Memory B cell (primary cell): Measurements from ENCODE around the gene HPCAL4.

Source experiments
- ATAC-seq: fragments of 150-1000 bp; cut with Tn5 transposase; 2 replicates; pipeline ENCODE4 v1.10.0; 2021; ENCODE audit warnings: low read depth, mild to moderate bottlenecking, moderate library complexity
- DNase-seq, 2 donors: peaks; one replicate each; pipeline ENCODE4 v3.0.0; 2022; ENCODE audit warnings: low spot score in 2 of 2
- H3K27ac Mint-ChIP-seq: one replicate; pipeline ENCODE4 v1.8.0; 2022; ENCODE audit warnings: mild to moderate bottlenecking, moderate library complexity, mixed read lengths
- H3K27me3 Mint-ChIP-seq: one replicate; pipeline ENCODE4 v1.8.0; 2022; ENCODE audit warnings: mixed read lengths
- H3K36me3 Mint-ChIP-seq: one replicate; pipeline ENCODE4 v1.8.0; 2022; ENCODE audit warnings: mild to moderate bottlenecking, mixed read lengths
- H3K4me1 Mint-ChIP-seq: one replicate; pipeline ENCODE4 v1.8.0; 2022; ENCODE audit warnings: mixed read lengths
- H3K4me3 Mint-ChIP-seq: one replicate; pipeline ENCODE4 v1.8.0; 2022; ENCODE audit warnings: mild to moderate bottlenecking, moderate library complexity, mixed read lengths
- H3K9me3 Mint-ChIP-seq: one replicate; pipeline ENCODE4 v1.8.0; 2022; ENCODE audit warnings: mixed read lengths

HPCAL4 gene

DNA sequence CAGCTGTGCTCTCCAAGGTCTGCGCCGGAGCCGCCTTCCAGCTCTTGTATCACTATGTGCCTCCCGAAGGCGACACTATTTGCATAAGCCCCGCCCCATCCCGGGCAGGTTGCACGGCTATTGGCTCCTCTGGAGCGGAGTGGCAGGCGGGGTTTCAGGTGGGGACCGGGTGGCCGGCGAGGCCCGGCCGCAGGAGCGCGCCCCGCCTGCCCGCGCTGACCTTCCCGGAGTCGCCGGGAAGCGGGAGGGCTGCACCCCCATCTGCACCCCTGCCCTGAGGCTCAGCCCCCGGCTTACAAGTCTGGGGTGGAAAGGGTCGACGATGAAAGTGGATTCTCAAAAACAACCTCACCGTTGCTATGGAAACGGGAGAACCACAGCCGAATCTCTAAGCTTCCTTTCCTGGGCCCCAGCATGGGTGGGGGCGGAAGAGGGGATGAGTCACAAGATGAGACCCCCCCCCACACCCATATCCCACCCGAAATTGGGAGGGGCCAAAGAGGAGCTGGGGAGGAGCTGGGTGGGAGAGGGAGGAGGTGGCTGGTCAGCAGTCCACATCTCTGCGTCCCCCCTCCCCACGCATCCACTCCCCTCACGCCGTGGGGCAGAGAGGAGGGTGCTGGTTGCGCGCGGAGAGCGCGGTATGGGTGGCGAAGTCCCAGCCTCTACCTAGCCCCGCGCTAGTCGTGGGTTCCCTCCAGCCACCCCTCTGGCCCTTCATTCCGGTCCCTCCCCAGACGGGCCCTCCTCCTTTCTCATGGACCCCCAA, at the start of gene HPCAL4:
Gene HPCAL4 (minus strand): TSS at position 51 of the 769 bp plus-strand sequence. CDS start 6,830 bp downstream, outside the sequence.
- H3K27me3 Mint-ChIP-seq: peaks cover 30% of the 10 kb centered on the region

DNA sequence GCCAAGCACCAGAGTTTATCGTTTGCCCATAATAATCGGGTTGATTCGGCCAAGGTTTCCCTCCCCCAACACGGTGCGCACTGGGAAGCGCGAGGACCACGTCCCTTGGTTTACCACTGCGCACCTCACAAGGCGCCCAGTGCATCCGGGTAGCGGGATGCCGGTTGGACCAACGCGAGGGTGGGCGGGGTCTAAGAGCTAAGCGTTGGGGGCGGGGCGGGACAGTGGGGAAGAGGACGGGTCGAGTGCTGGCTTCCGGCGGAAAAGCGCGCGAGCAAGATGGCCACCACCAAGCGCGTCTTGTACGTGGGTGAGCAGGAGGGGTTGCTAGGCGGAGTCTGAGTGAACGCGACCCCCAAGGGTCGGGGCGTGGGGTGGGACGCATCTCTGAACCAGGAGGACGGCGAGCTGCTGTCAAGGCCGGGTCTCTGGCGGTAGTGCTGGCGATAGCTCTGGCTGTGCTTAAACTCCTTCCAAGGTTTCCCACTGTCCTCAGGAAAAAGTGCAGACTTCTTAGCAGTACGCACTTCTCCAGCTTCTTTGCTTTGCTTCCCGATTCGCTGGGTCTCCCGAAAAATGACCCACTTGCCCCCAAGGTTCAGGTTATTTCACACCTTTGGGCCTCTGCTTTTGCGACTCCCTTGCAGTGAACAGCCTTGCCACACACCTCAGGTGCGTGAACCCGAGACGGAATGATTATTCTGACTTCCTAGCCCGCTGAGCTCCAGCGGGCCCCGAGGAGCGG, 47.6 kb upstream of the HPCAL4 start, which contains the start of gene PPIE:
Gene PPIE (plus strand): TSS at position 261 of the 745 bp plus-strand sequence. CDS start 19 bp downstream, at position 280.
- Mint-ChIP-seq H3K27me3 (peaks cover 13% of the 10 kb centered on the region), H3K36me3 (peaks cover 18% of the 10 kb centered on the region), H3K4me1 (peaks cover 13% of the 10 kb centered on the region), H3K4me3 (peak within 1 kb of the TSS; percentile 93), H3K9me3 (peaks cover 2% of the 10 kb centered on the region), H3K27ac (peak within 1 kb of the TSS; percentile 94)
- ATAC-seq (peak; percentile 98), DNase-seq (peak; percentile 74 to 83)

More for the DNA sequence above, at the start of gene HPCAL4:
- H3K4me3 Mint-ChIP-seq: peak within 1 kb of the TSS; percentile 77
- peak within 1 kb of the TSS; percentile 59 for H3K27ac Mint-ChIP-seq
- peaks cover 10% of the 10 kb centered on the region for H3K4me1 Mint-ChIP-seq
- peak; percentile 86 for ATAC-seq
- no peaks in the 10 kb centered on the region for H3K36me3 Mint-ChIP-seq
- H3K9me3 Mint-ChIP-seq: no peaks in the 10 kb centered on the region
- DNase-seq: peak; percentile 65 to 68

DNA sequence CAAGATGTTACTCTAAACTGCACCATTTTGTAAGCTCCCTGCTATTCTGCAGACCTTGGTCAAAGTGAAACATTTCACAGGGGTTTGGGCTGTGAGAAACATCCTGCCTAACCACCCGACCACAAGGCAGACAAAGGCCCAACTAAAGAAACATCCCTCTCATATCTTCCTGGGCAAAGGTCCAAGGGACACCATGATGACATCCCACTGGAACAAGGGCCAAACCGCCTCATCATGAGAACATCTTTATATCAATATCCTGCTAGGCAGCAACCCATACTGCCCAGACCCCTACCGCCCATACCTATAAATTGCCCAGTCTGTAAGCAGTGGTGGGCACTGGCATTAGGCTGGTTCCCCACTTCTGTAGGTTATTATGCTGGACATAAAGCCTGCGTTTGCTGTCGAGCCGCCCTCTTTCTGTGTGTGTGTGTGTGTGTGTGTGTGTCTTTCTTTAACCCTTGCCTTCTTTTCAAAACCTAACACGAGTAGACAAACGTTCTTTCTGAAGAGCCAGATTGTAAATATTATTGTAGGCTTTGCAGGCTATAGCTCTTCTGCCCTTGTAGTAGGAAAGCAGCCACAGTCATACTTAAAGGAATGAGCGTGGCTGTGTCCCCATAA, 46.4 kb upstream of the HPCAL4 start:
- no peak for ATAC-seq
- no peak for DNase-seq
- H3K27me3 Mint-ChIP-seq: peaks cover 13% of the 10 kb centered on the region
- peaks cover 2% of the 10 kb centered on the region for H3K9me3 Mint-ChIP-seq
- peaks cover 13% of the 10 kb centered on the region for H3K36me3 Mint-ChIP-seq
- H3K27ac Mint-ChIP-seq: no peak overlapping the region
- peaks cover 13% of the 10 kb centered on the region for H3K4me1 Mint-ChIP-seq
- no peak overlapping the region for H3K4me3 Mint-ChIP-seq

DNA sequence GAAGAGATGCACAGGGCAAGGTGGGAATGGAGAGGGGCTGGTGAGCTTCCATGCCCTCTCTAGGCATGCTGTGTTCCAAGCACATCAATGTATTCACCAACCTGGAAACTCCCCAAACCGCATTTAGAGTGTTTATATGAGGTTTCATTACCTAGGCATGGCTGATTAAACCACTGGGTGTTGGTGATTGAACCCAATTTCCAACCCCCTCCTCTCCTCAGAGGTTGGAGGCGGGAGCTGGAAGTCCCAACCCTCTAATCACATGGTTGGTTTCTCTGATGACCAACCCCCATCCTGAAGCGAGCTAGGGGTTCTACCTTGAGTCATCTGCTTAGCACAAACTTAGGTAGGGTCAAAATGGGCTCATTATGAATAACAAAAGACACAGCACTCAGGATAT, 44.5 kb upstream of the HPCAL4 start:
- Mint-ChIP-seq H3K4me3 (no peak overlapping the region), H3K9me3 (peaks cover 2% of the 10 kb centered on the region), H3K27ac (no peak overlapping the region), H3K4me1 (peaks cover 13% of the 10 kb centered on the region), H3K27me3 (peaks cover 15% of the 10 kb centered on the region), H3K36me3 (peaks cover 2% of the 10 kb centered on the region)
- DNase-seq: no peak
- ATAC-seq: no peak

DNA sequence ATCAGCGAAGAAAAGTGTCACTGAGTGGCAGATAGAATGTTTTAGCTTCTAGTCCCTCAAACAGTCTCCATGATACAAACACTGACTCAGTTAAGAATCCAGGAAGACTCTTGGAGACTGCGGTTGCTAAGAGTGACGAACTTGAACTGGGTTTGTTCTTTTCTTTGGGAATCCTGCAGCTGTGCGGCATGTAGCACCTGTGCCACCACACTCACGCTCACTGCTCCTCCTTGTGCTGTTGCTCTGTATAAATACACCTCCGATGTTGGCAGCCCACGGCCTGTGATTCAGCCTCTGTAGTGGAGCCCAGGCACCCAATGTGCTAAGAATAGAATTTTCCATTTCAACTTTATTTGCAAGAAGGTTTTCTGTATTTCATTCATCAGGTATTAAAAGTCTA, 41.9 kb upstream of the HPCAL4 start:
- Mint-ChIP-seq H3K9me3 (peaks cover 2% of the 10 kb centered on the region), H3K27me3 (peaks cover 19% of the 10 kb centered on the region), H3K4me1 (peaks cover under 1% of the 10 kb centered on the region), H3K27ac (no peak overlapping the region), H3K4me3 (no peak overlapping the region), H3K36me3 (no peaks in the 10 kb centered on the region)
- ATAC-seq (no peak), DNase-seq (no peak)

DNA sequence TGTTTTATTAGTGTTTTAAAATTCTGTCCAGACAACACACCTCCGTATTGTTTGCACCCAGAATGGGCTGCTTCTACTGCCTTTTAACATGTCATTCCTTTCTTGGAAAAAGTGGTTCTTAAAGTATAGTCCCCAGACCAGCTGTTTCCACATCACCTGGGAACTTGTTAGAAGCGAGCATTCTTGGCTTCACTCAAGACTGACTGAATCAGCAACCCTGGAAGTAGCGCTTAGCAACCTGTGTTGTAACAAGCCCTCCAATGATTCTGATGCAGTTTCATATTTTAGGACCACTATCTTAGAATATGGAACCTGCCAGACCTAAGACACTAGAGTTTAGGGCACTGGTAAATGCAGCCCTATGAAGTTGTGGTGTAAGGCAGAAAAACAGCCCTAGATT, 41.5 kb upstream of the HPCAL4 start:
- H3K27me3 Mint-ChIP-seq: peaks cover 21% of the 10 kb centered on the region
- H3K4me1 Mint-ChIP-seq: peaks cover 5% of the 10 kb centered on the region
- peaks cover 2% of the 10 kb centered on the region for H3K9me3 Mint-ChIP-seq
- no peak overlapping the region for H3K4me3 Mint-ChIP-seq
- DNase-seq: no peak
- no peak overlapping the region for H3K27ac Mint-ChIP-seq
- H3K36me3 Mint-ChIP-seq: no peaks in the 10 kb centered on the region
- no peak for ATAC-seq

DNA sequence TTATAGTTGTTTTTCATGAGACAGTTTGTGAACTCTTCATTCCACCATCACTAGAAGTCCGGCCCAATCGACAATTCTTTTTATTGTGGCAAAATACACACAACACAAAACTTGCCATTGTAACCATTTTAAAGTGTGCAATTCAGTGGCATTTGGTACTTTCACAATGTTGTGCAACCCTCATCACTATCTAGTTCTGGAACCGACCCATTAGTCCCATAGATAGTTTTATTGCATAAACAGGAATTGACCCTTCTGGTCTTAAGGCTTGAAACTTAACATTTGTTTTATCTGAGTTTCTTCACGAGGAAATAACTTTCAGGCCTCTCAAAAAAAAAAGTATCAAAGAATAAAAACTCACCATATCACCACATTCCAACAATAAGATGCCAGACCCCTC, 38.6 kb upstream of the HPCAL4 start:
- no peak for ATAC-seq
- no peak for DNase-seq
- H3K27ac Mint-ChIP-seq: no peak overlapping the region
- peaks cover 6% of the 10 kb centered on the region for H3K4me1 Mint-ChIP-seq
- no peak overlapping the region for H3K4me3 Mint-ChIP-seq
- H3K9me3 Mint-ChIP-seq: no peaks in the 10 kb centered on the region
- peaks cover 16% of the 10 kb centered on the region for H3K27me3 Mint-ChIP-seq
- H3K36me3 Mint-ChIP-seq: no peaks in the 10 kb centered on the region

DNA sequence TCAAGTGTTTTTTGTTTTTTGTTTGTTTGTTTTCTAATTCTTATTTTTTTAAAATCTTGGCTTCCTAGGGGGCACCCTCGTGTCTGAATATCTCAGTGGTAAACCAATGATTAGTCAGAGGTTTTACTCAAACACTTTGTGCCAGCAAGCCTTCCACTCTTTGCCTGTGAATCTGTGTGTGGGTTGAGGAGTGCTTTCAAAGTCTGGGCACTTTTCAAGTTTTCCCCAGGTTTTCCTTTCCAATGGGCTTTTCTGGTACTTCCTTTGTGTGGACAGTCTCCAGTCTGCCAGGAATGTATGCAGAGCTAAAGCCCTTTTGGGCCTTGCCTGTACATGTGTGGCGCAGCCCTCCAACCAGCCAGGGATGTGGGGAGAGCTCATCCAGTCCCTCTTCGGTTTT, 37.8 kb upstream of the HPCAL4 start:
- Mint-ChIP-seq H3K4me3 (peak overlapping the region; percentile 68), H3K4me1 (peaks cover 6% of the 10 kb centered on the region), H3K9me3 (no peaks in the 10 kb centered on the region), H3K36me3 (no peaks in the 10 kb centered on the region), H3K27ac (no peak overlapping the region), H3K27me3 (peaks cover 13% of the 10 kb centered on the region)
- DNase-seq (no peak), ATAC-seq (no peak)

DNA sequence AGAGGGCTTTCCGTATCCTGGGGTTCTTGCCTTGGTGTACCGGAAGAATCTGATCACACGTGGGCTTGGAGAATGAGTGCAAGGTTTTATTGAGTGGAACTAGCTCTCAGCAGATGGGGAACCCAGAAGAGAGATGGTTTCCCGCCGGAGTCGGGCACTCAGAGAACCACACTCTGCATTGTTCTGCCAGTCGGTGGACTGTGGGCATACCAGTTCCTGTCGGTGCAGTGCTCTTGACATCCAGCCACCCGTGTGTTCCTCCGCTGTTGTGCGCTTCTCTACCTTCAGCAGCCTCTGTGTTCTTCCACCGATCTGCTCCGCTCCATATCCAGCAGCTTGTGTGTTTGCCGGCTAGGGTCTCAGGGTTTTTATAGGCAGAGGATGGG, 36.7 kb upstream of the HPCAL4 start:
- no peaks in the 10 kb centered on the region for H3K9me3 Mint-ChIP-seq
- H3K27ac Mint-ChIP-seq: peak overlapping the region; percentile 38
- peak overlapping the region; percentile 85 for H3K4me3 Mint-ChIP-seq
- peaks cover 12% of the 10 kb centered on the region for H3K27me3 Mint-ChIP-seq
- H3K4me1 Mint-ChIP-seq: peaks cover 6% of the 10 kb centered on the region
- ATAC-seq (peak; percentile 80), DNase-seq (no peak)
- H3K36me3 Mint-ChIP-seq: no peaks in the 10 kb centered on the region

DNA sequence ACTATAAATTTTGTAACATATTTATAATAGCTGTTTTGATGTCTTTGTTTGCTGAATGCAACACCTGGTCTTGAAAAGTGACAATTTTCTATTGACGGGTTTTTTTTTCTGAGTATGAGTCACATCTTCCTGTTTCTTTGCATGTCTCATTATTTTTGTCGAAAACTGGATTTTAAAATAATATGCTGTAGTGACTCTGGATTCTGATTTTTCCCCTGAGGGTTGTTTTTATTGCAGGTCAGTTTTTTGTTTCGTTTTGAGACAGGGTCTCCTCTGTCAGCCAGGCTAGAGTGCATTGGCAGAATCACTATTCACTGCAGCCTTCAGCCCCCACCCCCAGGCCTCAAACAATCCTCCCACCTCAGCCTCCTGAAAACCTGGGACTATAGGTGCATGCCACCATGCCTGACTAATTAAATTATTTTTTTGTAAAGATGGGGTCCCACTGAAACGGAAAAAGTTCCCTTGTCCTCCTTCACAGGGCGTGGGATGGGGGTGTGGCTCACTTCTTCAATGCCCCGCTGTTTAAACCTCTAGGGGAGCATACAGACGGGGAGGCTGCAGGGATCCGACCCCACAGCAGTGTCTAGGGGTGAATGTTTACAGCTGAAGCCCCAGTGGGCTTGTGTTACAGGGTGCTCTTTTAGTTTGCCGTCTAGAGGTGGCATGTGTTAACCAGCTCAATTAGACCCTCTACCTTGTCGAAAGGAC, 36.1 kb upstream of the HPCAL4 start:
- Mint-ChIP-seq H3K27me3 (peaks cover 12% of the 10 kb centered on the region), H3K27ac (no peak overlapping the region), H3K9me3 (no peaks in the 10 kb centered on the region), H3K4me1 (peaks cover 6% of the 10 kb centered on the region), H3K36me3 (no peaks in the 10 kb centered on the region), H3K4me3 (peak overlapping the region; percentile 85)
- no peak for DNase-seq
- ATAC-seq: peak; percentile 21

DNA sequence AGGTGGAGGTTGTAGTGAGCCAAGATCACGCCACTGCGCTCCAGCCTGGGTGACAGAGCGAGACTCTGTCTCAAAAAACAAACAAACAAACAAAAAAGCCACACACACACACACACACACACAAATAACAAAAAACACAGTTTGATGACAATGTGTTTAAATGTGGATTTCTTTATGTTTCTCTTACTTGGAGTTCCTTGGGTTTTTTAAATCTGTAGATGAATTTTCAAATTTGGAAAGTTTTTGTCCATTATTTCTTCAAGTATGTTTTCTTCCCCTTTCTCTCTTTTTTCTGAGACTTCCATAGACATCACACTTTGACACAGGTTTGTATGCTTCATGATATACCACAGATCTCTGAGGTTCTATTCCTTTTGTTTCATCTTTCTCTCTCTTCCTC, 35.4 kb upstream of the HPCAL4 start:
- H3K4me1 Mint-ChIP-seq: peaks cover 6% of the 10 kb centered on the region
- no peaks in the 10 kb centered on the region for H3K36me3 Mint-ChIP-seq
- DNase-seq: no peak
- H3K9me3 Mint-ChIP-seq: no peaks in the 10 kb centered on the region
- H3K27ac Mint-ChIP-seq: no peak overlapping the region
- peaks cover 11% of the 10 kb centered on the region for H3K27me3 Mint-ChIP-seq
- H3K4me3 Mint-ChIP-seq: no peak overlapping the region
- ATAC-seq: no peak

DNA sequence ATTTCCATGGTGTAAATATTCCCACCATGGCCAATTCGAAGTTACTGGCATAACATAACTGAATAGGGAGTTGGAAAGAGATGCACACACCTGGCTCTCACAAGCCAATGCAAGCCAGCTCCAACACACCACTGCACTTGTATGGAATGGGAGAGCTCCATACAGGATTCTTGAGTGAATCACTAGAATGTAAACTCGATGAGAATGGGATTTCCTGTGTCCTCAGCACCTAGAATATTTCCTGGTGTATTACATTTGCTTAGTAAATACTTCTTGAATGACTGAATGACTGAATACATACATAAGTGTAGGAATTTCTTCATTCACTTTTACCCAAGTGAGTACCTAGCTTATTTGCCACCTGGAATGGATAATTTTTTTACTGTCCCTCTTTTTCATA, 31.3 kb upstream of the HPCAL4 start:
- Mint-ChIP-seq H3K27ac (no peak overlapping the region), H3K27me3 (peaks cover 11% of the 10 kb centered on the region), H3K9me3 (no peaks in the 10 kb centered on the region), H3K4me3 (no peak overlapping the region), H3K4me1 (peaks cover 2% of the 10 kb centered on the region), H3K36me3 (no peaks in the 10 kb centered on the region)
- DNase-seq (no peak), ATAC-seq (no peak)

DNA sequence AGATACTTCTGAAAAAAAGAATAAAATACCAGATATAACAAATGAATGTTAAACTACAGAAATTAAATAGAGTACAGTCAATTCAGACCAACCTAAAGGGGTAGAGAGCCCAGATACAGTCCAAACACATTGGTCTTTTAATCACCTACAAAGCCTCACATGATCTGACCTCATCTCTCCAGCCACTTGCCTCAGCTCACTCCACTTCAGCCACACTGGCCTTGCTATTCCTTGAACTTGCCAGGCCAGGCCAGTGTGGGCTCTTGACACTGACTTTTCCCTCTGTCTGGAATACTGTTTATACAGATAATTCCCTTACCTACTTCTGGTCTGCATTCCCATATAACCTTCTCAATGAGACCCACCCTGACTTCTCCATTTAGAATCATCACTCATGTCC, 30.4 kb upstream of the HPCAL4 start:
- Mint-ChIP-seq H3K4me3 (no peak overlapping the region), H3K36me3 (no peaks in the 10 kb centered on the region), H3K4me1 (peaks cover 2% of the 10 kb centered on the region), H3K27me3 (peaks cover 10% of the 10 kb centered on the region), H3K9me3 (no peaks in the 10 kb centered on the region), H3K27ac (no peak overlapping the region)
- DNase-seq (no peak), ATAC-seq (no peak)
